GM12875 (cell line): ENCODE results near the gene CRACR2A.

Source experiments
- H3K4me3 ChIP-seq: one replicate; pipeline ENCODE4 v1.5.1; 2011; ENCODE audit warnings: low read depth, low read length, control low read depth
- TF ChIP-seq, protein P1 (sequence below): IDR thresholded peaks from 2 replicates; pipeline ENCODE4 v1.5.1; 2011; ENCODE audit warnings: low read depth, mild to moderate bottlenecking, control low read depth, inconsistent platforms, low read length, moderate library complexity, borderline replicate concordance; ENCODE audit not compliant: insufficient read depth

Gene CRACR2A

DNA sequence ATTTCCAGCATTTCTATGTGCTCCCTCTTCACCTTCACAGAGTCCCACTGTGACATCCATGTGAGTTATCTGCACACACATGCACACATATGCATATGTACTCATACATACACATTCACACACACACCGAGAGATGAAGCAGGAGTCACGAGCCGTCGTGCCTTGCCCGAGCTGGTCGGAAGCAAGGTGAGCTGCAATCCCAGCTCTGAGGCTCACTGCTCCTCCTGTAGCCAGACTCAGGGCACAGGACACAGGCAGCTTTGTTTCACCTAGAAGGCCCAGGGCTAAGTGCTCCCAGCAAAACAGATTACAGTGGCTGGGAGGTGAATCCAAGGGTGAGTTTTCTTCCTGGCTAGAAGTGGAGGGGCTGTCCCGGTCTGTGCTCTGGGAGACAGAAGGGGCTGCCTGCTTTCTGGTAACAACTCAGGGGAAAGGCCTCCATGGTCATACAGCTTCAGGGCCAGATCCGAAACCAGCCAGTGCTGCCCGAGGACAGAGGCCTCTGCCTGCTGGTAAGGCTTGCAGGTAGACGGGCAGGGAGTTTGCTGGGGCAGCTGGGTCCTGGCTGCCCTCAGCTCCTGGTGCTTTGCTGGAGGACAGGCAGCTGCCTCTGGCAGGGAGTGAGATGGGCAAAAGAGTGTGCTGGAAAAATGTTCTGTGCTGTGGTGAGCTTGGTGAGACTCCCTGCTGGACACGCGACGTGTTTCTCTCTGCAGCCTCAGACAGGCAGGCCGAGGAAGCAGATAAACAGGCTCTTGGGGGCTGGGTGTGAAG is 123.7 kb downstream of the CRACR2A start:
- TF ChIP-seq, protein P1, sequence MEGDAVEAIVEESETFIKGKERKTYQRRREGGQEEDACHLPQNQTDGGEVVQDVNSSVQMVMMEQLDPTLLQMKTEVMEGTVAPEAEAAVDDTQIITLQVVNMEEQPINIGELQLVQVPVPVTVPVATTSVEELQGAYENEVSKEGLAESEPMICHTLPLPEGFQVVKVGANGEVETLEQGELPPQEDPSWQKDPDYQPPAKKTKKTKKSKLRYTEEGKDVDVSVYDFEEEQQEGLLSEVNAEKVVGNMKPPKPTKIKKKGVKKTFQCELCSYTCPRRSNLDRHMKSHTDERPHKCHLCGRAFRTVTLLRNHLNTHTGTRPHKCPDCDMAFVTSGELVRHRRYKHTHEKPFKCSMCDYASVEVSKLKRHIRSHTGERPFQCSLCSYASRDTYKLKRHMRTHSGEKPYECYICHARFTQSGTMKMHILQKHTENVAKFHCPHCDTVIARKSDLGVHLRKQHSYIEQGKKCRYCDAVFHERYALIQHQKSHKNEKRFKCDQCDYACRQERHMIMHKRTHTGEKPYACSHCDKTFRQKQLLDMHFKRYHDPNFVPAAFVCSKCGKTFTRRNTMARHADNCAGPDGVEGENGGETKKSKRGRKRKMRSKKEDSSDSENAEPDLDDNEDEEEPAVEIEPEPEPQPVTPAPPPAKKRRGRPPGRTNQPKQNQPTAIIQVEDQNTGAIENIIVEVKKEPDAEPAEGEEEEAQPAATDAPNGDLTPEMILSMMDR = no peak
- no peak overlapping the region for H3K4me3 ChIP-seq

DNA sequence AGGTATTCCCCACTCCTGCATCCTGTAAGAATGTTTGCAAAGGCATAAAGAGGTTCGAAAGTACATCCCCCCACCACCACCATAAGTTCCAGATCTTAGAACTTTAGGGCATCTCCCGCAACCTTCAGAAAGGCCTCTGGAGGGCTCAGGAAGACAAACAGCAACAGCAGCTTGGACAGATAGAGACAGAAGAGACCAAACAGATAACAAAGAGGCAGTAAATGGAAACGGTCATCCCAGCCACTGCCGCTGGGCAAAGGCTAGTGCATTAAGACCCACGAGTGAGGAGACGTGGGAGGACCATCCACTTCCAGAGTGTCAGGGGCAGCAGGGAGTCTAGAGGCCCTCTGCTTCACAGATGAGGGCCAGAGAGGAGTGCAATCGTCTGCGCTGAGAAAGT is 124.3 kb downstream of the CRACR2A start:
- H3K4me3 ChIP-seq = no peak overlapping the region
- TF ChIP-seq, protein P1 = no peak

DNA sequence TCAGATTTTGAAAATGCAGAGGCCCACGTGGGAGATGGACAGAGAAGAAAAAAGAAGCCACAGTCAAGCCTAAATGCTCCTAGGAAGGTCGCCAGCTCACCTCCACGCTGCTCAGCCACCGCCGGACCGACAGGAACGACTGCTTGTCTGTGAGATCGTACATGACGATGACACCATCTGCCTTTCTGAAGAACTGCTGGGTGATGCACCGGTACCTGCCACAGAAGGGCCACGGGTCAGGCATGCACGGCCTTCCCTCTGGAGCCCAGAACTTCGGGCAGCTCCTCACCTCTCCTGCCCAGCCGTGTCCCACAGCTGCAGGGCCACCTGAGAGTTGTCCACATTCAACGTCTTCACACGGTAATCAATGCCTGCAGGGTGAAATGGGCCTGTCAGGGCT is 125.6 kb downstream of the CRACR2A start:
- TF ChIP-seq, protein P1 = no peak
- H3K4me3 ChIP-seq = no peak overlapping the region

DNA sequence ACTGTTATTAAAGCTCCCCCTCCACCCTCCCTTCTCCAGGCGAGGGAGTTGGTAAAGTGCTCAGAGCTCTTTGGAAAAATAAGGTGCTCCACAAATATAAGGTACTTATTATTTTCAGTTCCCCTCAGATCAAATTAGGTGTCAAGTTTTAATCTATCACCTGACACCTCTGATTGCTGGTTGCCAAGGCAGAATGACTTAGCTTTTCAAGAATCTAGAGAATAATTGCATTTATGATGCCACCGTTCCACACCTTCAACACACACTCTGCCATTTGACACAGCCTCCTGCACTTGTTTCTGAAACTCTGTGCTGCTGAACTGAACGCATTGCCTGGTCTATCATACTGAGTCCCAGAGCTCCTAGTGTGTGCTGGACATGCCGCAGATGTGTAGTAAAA is 128.6 kb downstream of the CRACR2A start:
- TF ChIP-seq, protein P1 = no peak
- no peak overlapping the region for H3K4me3 ChIP-seq

DNA sequence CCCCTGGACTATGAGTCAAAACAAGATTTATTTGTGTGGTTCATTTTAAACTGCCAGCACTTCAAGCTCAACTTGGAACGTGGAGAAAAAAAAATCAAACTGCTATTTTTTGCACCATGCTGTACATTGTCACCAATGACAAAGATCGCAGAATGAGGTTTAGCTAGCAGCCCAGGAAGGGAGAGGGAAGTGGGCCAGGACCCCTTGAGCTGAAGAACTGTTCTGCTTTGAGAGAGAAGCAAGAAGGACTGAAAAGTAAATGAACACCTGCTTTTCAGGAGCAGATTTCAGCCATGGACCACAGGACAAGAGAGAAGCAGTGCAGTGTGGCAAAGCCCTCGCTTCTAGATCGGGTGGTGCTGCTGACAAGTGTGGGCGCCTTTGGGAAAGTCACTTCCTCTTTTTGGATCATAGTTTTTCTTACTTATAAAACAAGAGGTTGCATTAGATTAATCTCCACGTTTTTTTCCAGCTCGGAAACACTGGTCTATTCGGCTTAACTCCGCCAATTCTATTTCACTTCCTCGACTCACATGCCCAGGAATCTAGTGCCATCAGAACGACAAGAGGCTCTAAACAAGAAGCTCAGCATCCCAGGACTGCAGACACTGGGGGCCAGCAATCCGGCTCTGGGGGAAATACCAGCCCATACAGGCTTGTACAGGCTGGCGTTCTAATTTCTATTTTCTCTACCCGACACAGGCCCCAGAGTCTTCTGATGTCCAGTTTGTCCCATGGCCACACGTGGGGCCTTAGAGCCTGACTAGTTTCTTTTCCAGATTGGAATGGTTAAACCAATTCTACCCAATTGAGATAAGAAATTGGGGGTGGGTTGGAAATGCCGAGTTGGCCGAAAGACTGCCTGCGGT is 129.9 kb downstream of the CRACR2A start:
- H3K4me3 ChIP-seq = no peak overlapping the region
- TF ChIP-seq, protein P1 = no peak

DNA sequence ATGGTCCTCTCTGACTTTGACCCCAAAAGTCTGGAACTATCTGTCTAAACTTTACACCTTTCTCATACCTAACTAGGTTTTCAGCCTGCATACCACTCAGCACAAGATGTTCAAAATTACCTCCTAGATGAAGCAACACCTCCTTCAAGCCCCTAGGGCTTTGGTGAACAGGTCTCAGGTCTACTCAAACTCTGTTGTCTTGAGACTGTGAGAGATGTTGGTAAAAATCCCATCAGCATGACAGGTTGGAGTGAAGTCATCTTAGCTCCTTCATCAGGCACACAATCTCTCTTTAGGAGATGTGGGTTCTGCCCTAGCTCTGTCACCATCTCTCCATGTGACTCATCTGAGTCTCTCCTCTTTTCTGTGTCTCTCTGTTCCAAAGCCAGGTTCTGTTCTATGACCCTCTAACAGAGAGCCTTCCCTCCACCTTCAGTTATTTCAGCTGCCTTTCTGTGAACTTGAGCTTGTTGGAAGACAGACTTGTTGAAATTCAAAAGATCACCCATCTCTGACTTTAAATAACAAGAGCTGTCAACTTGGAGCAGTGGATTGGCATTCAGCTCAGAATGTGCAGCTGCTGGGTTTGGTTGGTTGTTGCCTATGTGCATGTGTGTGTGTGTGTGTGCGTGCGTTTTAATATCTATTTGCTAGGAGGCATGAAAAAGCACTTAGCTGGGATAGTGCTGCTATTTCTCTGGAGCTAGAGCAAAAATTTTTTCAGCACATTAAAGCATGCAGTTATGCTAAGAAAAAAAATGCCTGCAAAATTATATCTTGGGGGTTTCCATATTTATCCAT is 130.7 kb downstream of the CRACR2A start:
- TF ChIP-seq, protein P1 = no peak

More for the DNA sequence above, 130.7 kb downstream of the CRACR2A start:
- H3K4me3 ChIP-seq = no peak overlapping the region
